HCT116 (cell line): ENCODE measurements around the gene TEAD2. TPM values are rescaled to one million over a fixed set of nuclear protein-coding genes. Genes with fewer than 3 reads are reported as not detected.

ENCODE experiments used
- ATAC-seq: fragments of 200-7000 bp; cut with Tn5 transposase; 2 replicates; pipeline ENCODE4 v1.9.1; 2020; ENCODE audit warnings: mild to moderate bottlenecking, moderate library complexity
- BruUV-seq: library from RNA; stranded (reverse); fragments of 400-500 nt; replicated peaks from 2 replicates; lab custom pipeline; 2021; lab: Mats Ljungman, UMichigan
- CTCF ChIA-PET: fragments of 300-600 bp; sonication (Branson Sonifier 250); formaldehyde crosslinking; loops from one replicate; lab custom pipeline; 2021; ENCODE audit warnings: antibody characterized with exemption; lab: Charles Lee
- POLR2A ChIA-PET: fragments of 300-600, 350-600 bp; sonication (Branson Sonifier 250); formaldehyde crosslinking; loops from one replicate; lab custom pipeline; 2021; ENCODE audit warnings: antibody characterized with exemption; lab: Charles Lee
- RAD21 ChIA-PET, 2 experiments: fragments of 300-600 bp; sonication (Branson Sonifier 250); formaldehyde crosslinking; loops; one replicate each; lab custom pipeline; 2023; ENCODE audit warnings: low total read pairs in 2 of 2; ENCODE audit not compliant: uncharacterized antibody in 2 of 2, unreplicated experiment in 2 of 2, low non-redundant PET in 1 of 2; lab: Charles Lee
- DNase-seq: peaks from one replicate; pipeline ENCODE4 v3.0.0-alpha.2; 2010; ENCODE audit warnings: low read depth, low spot score
- H2AFZ ChIP-seq: fragments of 200-600 bp; shearing (Covaris generic), sonication (generic); 2 replicates; pipeline ENCODE4 v1.6.1; 2017; ENCODE audit warnings: low read depth, mixed run types, mixed read lengths, antibody characterized with exemption, low read length; ENCODE audit not compliant: poor library complexity, severe bottlenecking
- H3K27ac ChIP-seq: 2 replicates; pipeline ENCODE4 v1.5.1; 2012; ENCODE audit warnings: low read depth, low read length
- H3K27me3 ChIP-seq: fragments of 200-600 bp; sonication (generic); 2 replicates; pipeline ENCODE4 v1.6.1; 2016; ENCODE audit warnings: mixed run types, low read length, mixed read lengths; ENCODE audit not compliant: insufficient read depth
- H3K36me3 ChIP-seq, 2 experiments: fragments of 200-500 bp in 1 of 2; fragments of 200-600 bp in 1 of 2; sonication (Bioruptor generic) in 1 of 2; sonication (generic) in 1 of 2; 2 replicates each; pipeline versions ENCODE4 v1.5.1 to v1.6.1; 2014 to 2016; ENCODE audit warnings: low read length in 2 of 2, inconsistent platforms in 1 of 2, mixed read lengths in 1 of 2, mixed run types in 1 of 2; ENCODE audit not compliant: insufficient read depth in 2 of 2, control insufficient read depth in 1 of 2
- H3K4me1 ChIP-seq, 2 experiments: fragments of 200-600 bp in 1 of 2; sonication (generic) in 1 of 2; 2 replicates each; pipeline versions ENCODE4 v1.5.1 to v1.6.1; 2012 to 2017; ENCODE audit warnings: low read length in 2 of 2, inconsistent platforms in 1 of 2, mild to moderate bottlenecking in 1 of 2, mixed read lengths in 1 of 2, mixed run types in 1 of 2, moderate library complexity in 1 of 2; ENCODE audit not compliant: insufficient read depth in 2 of 2, control insufficient read depth in 1 of 2
- H3K4me2 ChIP-seq: fragments of 200-600 bp; sonication (generic); 2 replicates; pipeline ENCODE4 v1.6.1; 2017; ENCODE audit warnings: mixed run types, low read length, mixed read lengths
- H3K4me3 ChIP-seq, 2 experiments: fragments of 200-600 bp in 1 of 2; sonication (generic) in 1 of 2; replicated peaks in 1 of 2; 2 replicates each; pipeline ENCODE4 v1.5.1; 2011 to 2016; ENCODE audit warnings: low read length in 2 of 2, control low read depth in 1 of 2, low read depth in 1 of 2, mild to moderate bottlenecking in 1 of 2, mixed read lengths in 1 of 2, mixed run types in 1 of 2
- H3K79me2 ChIP-seq: fragments of 200-600 bp; sonication (generic); 2 replicates; pipeline ENCODE4 v1.6.1; 2017; ENCODE audit warnings: mild to moderate bottlenecking, mixed run types, low read length, moderate library complexity, mixed read lengths; ENCODE audit not compliant: insufficient read depth
- H3K9ac ChIP-seq: fragments of 200-600 bp; sonication (generic); 2 replicates; pipeline ENCODE4 v1.6.1; 2016; ENCODE audit warnings: low read length, mixed read lengths
- H3K9me2 ChIP-seq: fragments of 200-600 bp; sonication (generic), shearing (Covaris generic); 2 replicates; pipeline ENCODE4 v1.6.1; 2017; ENCODE audit warnings: mixed run types, mild to moderate bottlenecking, moderate library complexity; ENCODE audit not compliant: insufficient read depth
- H3K9me3 ChIP-seq, 2 experiments: fragments of 200-500 bp in 1 of 2; fragments of 200-600 bp in 1 of 2; sonication (Bioruptor generic) in 1 of 2; sonication (generic) in 1 of 2; 2 replicates each; pipeline ENCODE4 v1.6.1; 2014 to 2017; ENCODE audit warnings: low read length in 2 of 2, mixed read lengths in 2 of 2, inconsistent platforms in 1 of 2, low read depth in 1 of 2, mild to moderate bottlenecking in 1 of 2, mixed run types in 1 of 2, moderate library complexity in 1 of 2; ENCODE audit not compliant: control insufficient read depth in 1 of 2, insufficient read depth in 1 of 2
- H4K20me1 ChIP-seq: fragments of 200-600 bp; sonication (generic), shearing (Covaris generic); 2 replicates; pipeline ENCODE4 v1.6.1; 2017; ENCODE audit warnings: mixed run types, mild to moderate bottlenecking, moderate library complexity; ENCODE audit not compliant: insufficient read depth
- EZH2 ChIP-seq: fragments of 200-600 bp; sonication (generic); IDR thresholded peaks from 2 replicates; pipeline ENCODE4 v1.6.1; 2017; ENCODE audit warnings: antibody characterized with exemption, mixed run types
- RAD21 ChIP-seq: IDR thresholded peaks from 2 replicates; pipeline ENCODE4 v1.6.1; 2012; ENCODE audit warnings: low read depth, mild to moderate bottlenecking
- YY1 ChIP-seq: IDR thresholded peaks from 2 replicates; pipeline ENCODE4 v1.6.1; 2011; ENCODE audit warnings: low read length, low read depth, moderate library complexity, mild to moderate bottlenecking; ENCODE audit not compliant: insufficient replicate concordance; ENCODE audit errors: extremely low read depth
- ZFX ChIP-seq: fragments of 450-650 bp; IDR thresholded peaks from 2 replicates; pipeline ENCODE4 v1.6.1; 2017
- intact Hi-C: fragments of 100-400 bp; cut with micrococcal nuclease; formaldehyde crosslinking; loops from 2 replicates; pipeline ENCODE4 v1.10.0; 2022
- total RNA-seq: library from RNA; stranded (reverse); gene quantifications from one replicate; pipeline ENCODE4 v1.2.1, GENCODE V29; 2021; ENCODE audit not compliant: unreplicated experiment
- TF ChIP-seq, protein P1 (sequence below), 3 experiments: fragments of 200-600 bp in 1 of 3; sonication (generic) in 1 of 3; IDR thresholded peaks in 2 of 3; conservative IDR thresholded peaks in 1 of 3; 2 replicates each; pipeline ENCODE4 v1.5.1; 2012 to 2017; ENCODE audit warnings: low read depth in 2 of 3, low read length in 2 of 3, antibody characterized with exemption in 1 of 3, borderline replicate concordance in 1 of 3, control low read depth in 1 of 3, mild to moderate bottlenecking in 1 of 3, mixed read lengths in 1 of 3, mixed run types in 1 of 3, moderate library complexity in 1 of 3; ENCODE audit not compliant: insufficient read depth in 1 of 3

TEAD2 gene
- total RNA-seq, 1 experiment from 2014 or later: 31.9 TPM

DNA sequence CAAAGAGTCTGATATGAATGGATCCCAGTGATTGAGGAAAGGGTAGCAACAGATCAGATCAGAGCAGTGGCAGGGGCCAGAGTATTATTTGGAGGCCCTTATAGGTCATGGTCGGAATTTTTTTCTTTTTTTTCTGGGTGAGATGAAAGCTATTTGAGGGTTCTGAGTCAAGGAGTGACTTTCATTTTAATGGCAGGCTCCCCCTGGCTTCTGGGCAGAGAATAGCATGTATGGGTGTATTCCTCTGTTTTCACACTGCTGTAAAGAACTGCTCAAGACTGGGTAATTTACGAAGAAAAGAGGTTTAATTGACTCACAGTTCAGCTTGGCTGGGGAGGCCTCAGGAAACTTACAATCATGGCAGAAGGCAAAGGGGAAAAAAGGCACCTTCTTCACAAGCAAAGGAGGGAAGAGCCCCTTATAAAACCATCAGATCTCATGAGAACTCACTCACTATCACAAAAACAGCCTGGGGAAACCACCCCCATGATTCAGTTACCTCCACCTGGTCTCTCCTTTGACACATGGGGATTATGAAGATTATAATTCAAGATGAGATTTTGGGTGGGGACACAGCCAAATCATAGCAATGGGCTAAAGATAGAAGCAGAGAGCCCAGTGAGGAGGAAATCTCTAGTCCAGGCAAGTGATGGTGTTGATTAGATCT is 34.2 kb downstream of the TEAD2 start:
- DNase-seq: peak; percentile 19
- Histone ChIP-seq H3K79me2 (no peaks in the 10 kb centered on the region), H3K4me3 (no peak overlapping the region), H3K27me3 (no peaks in the 10 kb centered on the region), H3K9ac (no peak overlapping the region), H3K27ac (no peak overlapping the region), H3K4me2 (no peak overlapping the region), H3K4me1 (no peaks in the 10 kb centered on the region), H4K20me1 (no peaks in the 10 kb centered on the region)
- peak; percentile 72 for ATAC-seq
- ChIA-PET CTCF (interaction anchor here (0.6 to 1.4 kb wide), 5 partner anchors 10 to 103 kb away, joined by 3 to 7 read pairs (median 4); no protein-coding TSS in a partner anchor), RAD21 (no interaction called here), POLR2A (no interaction called here)
- no TSS peak for BruUV-seq
- TF ChIP-seq ZFX (no peak), RAD21 (peak; percentile 41), YY1 (no peak), EZH2 (no peak)
- TF ChIP-seq, protein P1, sequence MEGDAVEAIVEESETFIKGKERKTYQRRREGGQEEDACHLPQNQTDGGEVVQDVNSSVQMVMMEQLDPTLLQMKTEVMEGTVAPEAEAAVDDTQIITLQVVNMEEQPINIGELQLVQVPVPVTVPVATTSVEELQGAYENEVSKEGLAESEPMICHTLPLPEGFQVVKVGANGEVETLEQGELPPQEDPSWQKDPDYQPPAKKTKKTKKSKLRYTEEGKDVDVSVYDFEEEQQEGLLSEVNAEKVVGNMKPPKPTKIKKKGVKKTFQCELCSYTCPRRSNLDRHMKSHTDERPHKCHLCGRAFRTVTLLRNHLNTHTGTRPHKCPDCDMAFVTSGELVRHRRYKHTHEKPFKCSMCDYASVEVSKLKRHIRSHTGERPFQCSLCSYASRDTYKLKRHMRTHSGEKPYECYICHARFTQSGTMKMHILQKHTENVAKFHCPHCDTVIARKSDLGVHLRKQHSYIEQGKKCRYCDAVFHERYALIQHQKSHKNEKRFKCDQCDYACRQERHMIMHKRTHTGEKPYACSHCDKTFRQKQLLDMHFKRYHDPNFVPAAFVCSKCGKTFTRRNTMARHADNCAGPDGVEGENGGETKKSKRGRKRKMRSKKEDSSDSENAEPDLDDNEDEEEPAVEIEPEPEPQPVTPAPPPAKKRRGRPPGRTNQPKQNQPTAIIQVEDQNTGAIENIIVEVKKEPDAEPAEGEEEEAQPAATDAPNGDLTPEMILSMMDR (IDR thresholded peaks at IDR 0.05 in 2 of 3, conservative IDR thresholded peaks at IDR 0.05 in 1 of 3; ENCODE audit: borderline replicate concordance in 1 of 3, insufficient read depth in 1 of 3, low read depth in 2 of 3, low read length in 2 of 3): peak; percentile 37 to 82 (median 76); a peak in 5 of 6 replicates
- TF ChIP-seq, all 23 proteins: peak for 2
- no peak overlapping the region for H2AFZ ChIP-seq
- intact Hi-C loops: loop anchor here (5.0 kb wide), 1 partner anchor 56 kb away; no protein-coding TSS in a partner anchor
- H3K9me2 ChIP-seq: no peaks in the 10 kb centered on the region
- H3K9me3 ChIP-seq: 0 out of 4 replicates have a peak, but pooled peaks cover 0 to under 1% of the 10 kb centered on the region in 2 experiments
- peaks cover 0 to 4% of the 10 kb centered on the region in 2 experiments; a peak in 1 of 4 replicates for H3K36me3 ChIP-seq
